ENCODE results near the gene CIITA.

CIITA gene

GRCh38 chr16:10851512-10851911 lies 25.5 kb upstream of the CIITA start:
- DNase-seq (ENCODE audit: low spot score), result no peak

GRCh38 chr16:10852286-10852685 lies 24.7 kb upstream of the CIITA start:
- DNase-seq (ENCODE audit: low spot score), result no peak

- no peak for DNase-seq (ENCODE audit: low spot score)
Measured at GRCh38 chr16:10852948-10853347, 24.1 kb upstream of the CIITA start.

GRCh38 chr16:10856042-10856441 lies 21.0 kb upstream of the CIITA start:
- DNase-seq (ENCODE audit: low spot score), result no peak

GRCh38 chr16:10858203-10858602 lies 18.8 kb upstream of the CIITA start:
- DNase-seq (ENCODE audit: low spot score), result no peak

- DNase-seq (ENCODE audit: low spot score), result no peak
Measured at GRCh38 chr16:10859020-10859419, 18.0 kb upstream of the CIITA start.

- DNase-seq (ENCODE audit: low spot score), result no peak
Measured at GRCh38 chr16:10859658-10860057, 17.3 kb upstream of the CIITA start.

GRCh38 chr16:10862438-10862837 lies 14.6 kb upstream of the CIITA start:
- no peak for DNase-seq (ENCODE audit: low spot score)

GRCh38 chr16:10865991-10866966 lies 10.7 kb upstream of the CIITA start:
- no peak for DNase-seq (ENCODE audit: low spot score)

GRCh38 chr16:10867199-10867598 lies 9.8 kb upstream of the CIITA start:
- DNase-seq (ENCODE audit: low spot score), result no peak

- DNase-seq (ENCODE audit: low spot score), result no peak
Measured at GRCh38 chr16:10868104-10868595, 8.9 kb upstream of the CIITA start.

GRCh38 chr16:10868596-10869469 lies 8.2 kb upstream of the CIITA start:
- DNase-seq (ENCODE audit: low spot score), result no peak

- no peak for DNase-seq (ENCODE audit: low spot score)
Measured at GRCh38 chr16:10870137-10870776, 6.7 kb upstream of the CIITA start.

- no peak for DNase-seq (ENCODE audit: low spot score)
Measured at GRCh38 chr16:10870808-10871156, 6.2 kb upstream of the CIITA start.

GRCh38 chr16:10871157-10871991 lies 5.6 kb upstream of the CIITA start:
- no peak for DNase-seq (ENCODE audit: low spot score)

GRCh38 chr16:10876315-10876714 lies 687 bp upstream of the CIITA start:
- DNase-seq (ENCODE audit: low spot score), result no peak

GRCh38 chr16:10877472-10877946 lies 507 bp downstream of the CIITA start:
- no peak for DNase-seq (ENCODE audit: low spot score)

GRCh38 chr16:10878328-10878643 lies 1.3 kb downstream of the CIITA start:
- DNase-seq (ENCODE audit: low spot score), result no peak

GRCh38 chr16:10878644-10879501 lies 1.9 kb downstream of the CIITA start:
- DNase-seq (ENCODE audit: low spot score), result no peak

Data from SK-N-DZ (cell line).